Gastroesophageal sphincter (tissue), 4 donors: Measurements from ENCODE around the gene APBB1IP. TPM values are rescaled to one million over a fixed set of nuclear protein-coding genes. Genes with fewer than 3 reads are reported as not detected.
"Not testable (repeated sequence)": the region's sequence is repeated elsewhere in the genome, so short reads cannot be mapped to it uniquely, and the experiment has no call there.

Source experiments
- ATAC-seq: fragments of 150-250 bp; one replicate; pipeline ENCODE4 v1.9.1; 2016; ENCODE audit warnings: mild to moderate bottlenecking, moderate library complexity
- H3K27ac ChIP-seq, 4 donors: fragments of 200-600 bp; sonication (generic) in 3 of 4; 1 replicate in 3 of 4; 2 replicates in 1 of 4; pipeline ENCODE4 v1.5.1; 2016 to 2019
- H3K27me3 ChIP-seq: fragments of 200-600 bp; sonication (generic); one replicate; pipeline ENCODE4 v1.5.1; 2019
- H3K36me3 ChIP-seq, 2 donors: fragments of 200-600 bp; sonication (generic); one replicate each; pipeline ENCODE4 v1.5.1; 2019; ENCODE audit warnings: control low read depth in 1 of 2
- H3K4me1 ChIP-seq, 3 donors: fragments of 200-600 bp; sonication (generic); 1 replicate in 2 of 3; 2 replicates in 1 of 3; pipeline ENCODE4 v1.5.1; 2016 to 2019; ENCODE audit warnings: control low read depth in 2 of 3
- H3K4me3 ChIP-seq, 2 donors: fragments of 200-600 bp; sonication (generic); one replicate each; pipeline ENCODE4 v1.5.1; 2019; ENCODE audit warnings: mild to moderate bottlenecking in 1 of 2, moderate library complexity in 1 of 2
- H3K9me3 ChIP-seq, 3 donors: fragments of 200-600 bp; sonication (generic); one replicate each; pipeline ENCODE4 v1.5.1; 2017 to 2019; ENCODE audit warnings: control low read depth in 2 of 3
- EP300 ChIP-seq: sonication (generic); formaldehyde crosslinking; IDR thresholded peaks from one replicate; pipeline ENCODE4 v1.6.1; 2017; ENCODE audit warnings: antibody characterized with exemption, mild to moderate bottlenecking
- POLR2A ChIP-seq, 2 donors: fragments of 450-650 bp; IDR thresholded peaks; one replicate each; pipeline ENCODE4 v1.6.1; 2017; ENCODE audit warnings: antibody characterized with exemption in 2 of 2, mild to moderate bottlenecking in 2 of 2, moderate library complexity in 1 of 2
- POLR2AphosphoS5 ChIP-seq: sonication (generic); formaldehyde crosslinking; IDR thresholded peaks from one replicate; pipeline ENCODE4 v1.6.1; 2017; ENCODE audit warnings: antibody characterized with exemption
- WGBS, 2 donors: methylation state at CpG; one replicate each; pipeline ENCODE4 v1.1.5; 2018; ENCODE audit warnings: low coverage in 1 of 2; 5-methylcytosine and 5-hydroxymethylcytosine counted together
- total RNA-seq, 4 donors: library from RNA; depleted of rRNA; stranded (reverse); fragments of >200 nt; gene quantifications; one replicate each; pipeline ENCODE4 v1.1.0, GENCODE V29; 2016
- TF ChIP-seq, protein P1 (sequence below), 4 experiments: fragments of 200-600 bp in 2 of 4; fragments of 450-650 bp in 2 of 4; sonication (generic) in 1 of 4; IDR thresholded peaks; one replicate each; pipeline ENCODE4 v1.5.1; 2017 to 2019; ENCODE audit warnings: antibody characterized with exemption in 4 of 4, mild to moderate bottlenecking in 2 of 4, moderate library complexity in 2 of 4

APBB1IP gene
- total RNA-seq, 4 donors from 2014 or later, result 2.3 to 6.9 (median 4.9) TPM

DNA sequence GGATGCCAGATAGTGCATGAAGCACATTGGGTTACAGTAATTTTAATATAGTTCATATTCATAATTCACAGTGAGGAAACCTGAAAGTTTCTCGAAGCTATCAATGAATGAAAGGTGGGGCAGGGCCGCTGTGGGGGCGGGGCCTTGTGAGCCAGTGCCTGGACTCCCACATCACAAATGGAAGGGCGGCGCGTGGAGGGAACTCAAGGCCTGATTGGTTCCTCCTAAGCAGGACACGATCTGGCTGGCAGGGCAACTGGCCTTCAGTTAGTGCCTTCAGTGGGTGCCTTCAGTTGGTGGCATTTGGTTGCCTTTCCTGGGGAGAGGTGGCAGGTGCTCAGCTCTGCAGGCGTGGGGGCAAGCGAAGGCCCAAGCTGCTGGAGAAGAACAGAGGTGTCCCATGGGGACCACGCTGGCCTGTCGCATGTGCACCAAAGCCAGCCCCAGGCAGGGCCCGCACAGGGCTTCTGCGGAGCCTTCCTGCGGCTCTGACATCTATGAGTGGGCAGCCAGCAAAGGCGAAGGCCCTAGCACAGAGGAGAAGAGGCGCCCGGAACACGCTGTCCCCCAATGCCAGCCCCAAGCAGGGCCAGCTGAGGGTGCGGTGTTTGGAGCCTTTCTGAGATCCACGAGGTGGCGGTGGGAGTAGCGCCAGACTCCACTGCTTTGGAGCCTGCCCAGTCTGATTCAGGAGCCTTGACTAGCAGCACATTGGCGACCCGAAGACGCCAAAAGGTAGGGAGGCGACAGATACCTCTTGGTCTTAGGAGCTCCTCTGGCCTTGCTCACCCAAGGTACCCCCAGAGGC is 141.3 kb downstream of the APBB1IP start:
- WGBS, 2 donors, result 88 to 94% methylated on average over 11 to 17 of the region's 26 CpGs
- Histone ChIP-seq H3K9me3 (no peaks in the 10 kb centered on the region), H3K36me3 (no peaks in the 10 kb centered on the region), H3K4me3 (no peak overlapping the region), H3K27ac (no peak overlapping the region), H3K4me1 (no peaks in the 10 kb centered on the region), H3K27me3 (no peaks in the 10 kb centered on the region)
- no peak for ATAC-seq
- TF ChIP-seq POLR2A (IDR thresholded peaks at IDR 0.05), result no peak
- no peak for TF ChIP-seq EP300
- TF ChIP-seq, protein P1, sequence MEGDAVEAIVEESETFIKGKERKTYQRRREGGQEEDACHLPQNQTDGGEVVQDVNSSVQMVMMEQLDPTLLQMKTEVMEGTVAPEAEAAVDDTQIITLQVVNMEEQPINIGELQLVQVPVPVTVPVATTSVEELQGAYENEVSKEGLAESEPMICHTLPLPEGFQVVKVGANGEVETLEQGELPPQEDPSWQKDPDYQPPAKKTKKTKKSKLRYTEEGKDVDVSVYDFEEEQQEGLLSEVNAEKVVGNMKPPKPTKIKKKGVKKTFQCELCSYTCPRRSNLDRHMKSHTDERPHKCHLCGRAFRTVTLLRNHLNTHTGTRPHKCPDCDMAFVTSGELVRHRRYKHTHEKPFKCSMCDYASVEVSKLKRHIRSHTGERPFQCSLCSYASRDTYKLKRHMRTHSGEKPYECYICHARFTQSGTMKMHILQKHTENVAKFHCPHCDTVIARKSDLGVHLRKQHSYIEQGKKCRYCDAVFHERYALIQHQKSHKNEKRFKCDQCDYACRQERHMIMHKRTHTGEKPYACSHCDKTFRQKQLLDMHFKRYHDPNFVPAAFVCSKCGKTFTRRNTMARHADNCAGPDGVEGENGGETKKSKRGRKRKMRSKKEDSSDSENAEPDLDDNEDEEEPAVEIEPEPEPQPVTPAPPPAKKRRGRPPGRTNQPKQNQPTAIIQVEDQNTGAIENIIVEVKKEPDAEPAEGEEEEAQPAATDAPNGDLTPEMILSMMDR (IDR thresholded peaks at IDR 0.05), result no peak
- no peak for TF ChIP-seq POLR2AphosphoS5

DNA sequence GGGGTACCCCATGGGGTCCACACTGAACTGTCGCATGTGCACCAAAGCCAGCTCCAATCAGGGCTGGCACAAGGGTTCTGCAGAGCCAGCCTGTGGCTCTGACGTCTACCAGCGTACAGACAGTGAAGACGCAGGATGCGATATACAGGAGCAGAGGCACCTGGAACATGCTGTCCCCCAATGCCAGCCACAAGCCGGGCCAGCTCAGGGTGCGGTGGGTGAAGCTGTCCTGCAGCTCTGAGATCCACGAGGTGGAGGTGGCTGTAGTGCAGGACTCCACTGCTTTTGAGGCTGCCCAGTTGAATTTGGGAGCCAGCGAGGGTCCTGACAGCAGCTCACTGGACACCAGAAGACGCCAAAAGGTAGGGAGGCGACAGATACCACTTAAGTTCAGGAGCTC is 148.1 kb downstream of the APBB1IP start:
- WGBS, 2 donors, result 81 to 100% methylated on average over 3 to 5 of the region's 11 CpGs

DNA sequence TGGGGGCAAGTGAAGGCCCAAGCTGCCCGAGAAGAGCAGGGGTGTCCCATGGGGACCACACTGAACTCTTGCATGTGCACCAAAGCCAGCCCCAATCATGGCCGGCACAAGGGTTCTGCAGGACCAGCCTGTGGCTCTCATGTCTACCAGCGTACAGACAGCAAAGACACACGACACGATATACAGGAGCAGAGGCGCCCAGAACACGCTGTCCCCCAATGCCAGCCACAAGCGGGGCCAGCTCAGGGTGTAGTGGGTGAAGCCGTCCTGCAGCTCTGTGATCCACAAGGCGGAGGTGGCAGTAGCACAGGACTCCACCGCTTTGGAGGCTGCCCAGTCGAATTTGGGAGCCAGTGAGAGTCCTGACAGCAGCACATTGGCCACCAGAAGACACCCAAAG is 150.5 kb downstream of the APBB1IP start:
- no peak for ATAC-seq
- no peaks in the 10 kb centered on the region for H3K4me1 ChIP-seq
- peaks cover 10% of the 10 kb centered on the region for H3K27me3 ChIP-seq
- no peaks in the 10 kb centered on the region for H3K36me3 ChIP-seq
- no peak overlapping the region for H3K4me3 ChIP-seq
- TF ChIP-seq EP300 (no peak), POLR2AphosphoS5 (no peak), POLR2A (IDR thresholded peaks at IDR 0.05) (no peak)
- TF ChIP-seq, protein P1 (IDR thresholded peaks at IDR 0.05), result no peak
- H3K27ac ChIP-seq, result no peak overlapping the region
- WGBS, 2 donors, result no CpG with 5 or more reads among the region's 12 CpGs
- H3K9me3 ChIP-seq, result no peaks in the 10 kb centered on the region

More for the DNA sequence above, 148.1 kb downstream of the APBB1IP start:
- TF ChIP-seq EP300, result no peak
- TF ChIP-seq POLR2AphosphoS5, result no peak
- TF ChIP-seq POLR2A (IDR thresholded peaks at IDR 0.05), result no peak
- TF ChIP-seq, protein P1 (IDR thresholded peaks at IDR 0.05), result no peak
- no peak for ATAC-seq
- H3K27me3 ChIP-seq, result peaks cover 9% of the 10 kb centered on the region
- H3K27ac ChIP-seq, result no peak overlapping the region
- H3K4me1 ChIP-seq, result no peaks in the 10 kb centered on the region
- H3K36me3 ChIP-seq, result no peaks in the 10 kb centered on the region
- H3K9me3 ChIP-seq, result no peaks in the 10 kb centered on the region
- H3K4me3 ChIP-seq, result no peak overlapping the region

DNA sequence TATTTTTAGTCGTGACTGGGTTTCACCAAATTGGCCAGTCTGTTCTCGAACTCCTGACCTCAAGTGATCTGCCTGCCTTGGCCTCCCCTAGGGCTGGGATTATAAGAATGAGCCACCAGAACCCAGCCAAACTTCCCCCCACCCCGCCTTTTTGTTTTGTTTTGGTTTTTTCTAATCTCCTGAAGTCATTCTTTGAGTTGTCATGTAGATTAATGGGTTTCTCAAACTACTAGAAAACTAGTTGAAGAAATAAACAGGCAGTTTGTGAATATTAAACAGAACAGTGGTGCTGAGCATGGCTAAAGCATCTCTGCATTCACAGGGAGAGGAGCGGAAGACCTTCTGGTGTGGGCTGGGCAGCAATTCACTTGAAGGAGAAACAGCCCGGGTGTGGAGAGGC is 151.7 kb downstream of the APBB1IP start:
- not testable (repeated sequence) for H3K36me3 ChIP-seq, ATAC-seq, H3K27ac ChIP-seq, H3K4me3 ChIP-seq, H3K9me3 ChIP-seq, H3K4me1 ChIP-seq
- WGBS, 2 donors, result 52 to 56% methylated on average over 5 of the region's 5 CpGs
- H3K27me3 ChIP-seq, result peaks cover 15% of the 10 kb centered on the region

DNA sequence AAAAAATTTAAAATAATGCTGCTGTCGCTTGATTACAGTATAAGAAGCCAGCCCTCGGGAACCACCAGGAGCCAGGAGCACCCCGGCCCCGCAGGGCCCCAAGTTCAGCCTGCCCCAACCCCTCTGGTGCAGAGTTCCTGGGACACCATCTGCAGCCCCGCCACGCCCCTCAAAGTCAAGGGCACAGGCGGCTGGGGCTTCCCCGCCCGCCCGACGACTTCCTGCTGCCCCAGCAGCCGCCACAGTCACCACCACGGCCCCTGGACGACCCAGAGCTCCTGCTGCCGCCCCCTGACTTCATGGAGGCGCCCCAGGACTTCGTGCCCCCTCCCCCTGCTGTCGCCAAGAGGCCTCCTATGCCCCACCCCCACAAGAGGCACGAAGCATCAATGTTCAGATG is 155.8 kb downstream of the APBB1IP start:
- no peak for ATAC-seq
- 48% methylated on average over 5 of the region's 19 CpGs; no CpG with 5 or more reads in 1 of the 2 donors for WGBS, 2 donors
- TF ChIP-seq POLR2A (IDR thresholded peaks at IDR 0.05) (no peak), EP300 (no peak), POLR2AphosphoS5 (no peak)
- TF ChIP-seq, protein P1 (IDR thresholded peaks at IDR 0.05), result no peak
- H3K27me3 ChIP-seq, result peaks cover 23% of the 10 kb centered on the region
- no peaks in the 10 kb centered on the region for H3K9me3 ChIP-seq
- H3K4me3 ChIP-seq, result no peak overlapping the region
- no peak overlapping the region for H3K27ac ChIP-seq
- H3K36me3 ChIP-seq, result no peaks in the 10 kb centered on the region
- no peaks in the 10 kb centered on the region for H3K4me1 ChIP-seq

DNA sequence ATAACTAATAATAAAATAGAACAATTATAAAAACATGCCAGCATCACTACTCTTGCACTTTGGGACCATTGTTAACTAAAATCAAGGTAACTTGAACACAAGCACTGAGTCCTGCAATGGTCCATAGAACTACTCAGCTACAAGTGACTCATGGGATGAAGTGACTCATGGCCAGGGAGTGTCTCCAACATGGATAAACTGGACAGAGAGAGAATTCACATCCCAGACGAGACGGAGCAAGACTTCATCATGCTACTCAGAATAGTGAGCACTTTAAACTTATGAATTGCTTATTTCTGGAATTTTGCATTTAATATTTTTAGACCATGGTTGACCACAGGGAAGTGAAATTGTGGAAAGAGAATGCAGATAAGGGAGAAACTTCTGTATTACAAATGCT is 165.1 kb downstream of the APBB1IP start:
- not testable (repeated sequence) for H3K27ac ChIP-seq, H3K36me3 ChIP-seq, H3K4me3 ChIP-seq, H3K9me3 ChIP-seq, ATAC-seq, H3K4me1 ChIP-seq, H3K27me3 ChIP-seq
- WGBS, 2 donors, result 31 to 33% methylated on average over 2 of the region's 2 CpGs

DNA sequence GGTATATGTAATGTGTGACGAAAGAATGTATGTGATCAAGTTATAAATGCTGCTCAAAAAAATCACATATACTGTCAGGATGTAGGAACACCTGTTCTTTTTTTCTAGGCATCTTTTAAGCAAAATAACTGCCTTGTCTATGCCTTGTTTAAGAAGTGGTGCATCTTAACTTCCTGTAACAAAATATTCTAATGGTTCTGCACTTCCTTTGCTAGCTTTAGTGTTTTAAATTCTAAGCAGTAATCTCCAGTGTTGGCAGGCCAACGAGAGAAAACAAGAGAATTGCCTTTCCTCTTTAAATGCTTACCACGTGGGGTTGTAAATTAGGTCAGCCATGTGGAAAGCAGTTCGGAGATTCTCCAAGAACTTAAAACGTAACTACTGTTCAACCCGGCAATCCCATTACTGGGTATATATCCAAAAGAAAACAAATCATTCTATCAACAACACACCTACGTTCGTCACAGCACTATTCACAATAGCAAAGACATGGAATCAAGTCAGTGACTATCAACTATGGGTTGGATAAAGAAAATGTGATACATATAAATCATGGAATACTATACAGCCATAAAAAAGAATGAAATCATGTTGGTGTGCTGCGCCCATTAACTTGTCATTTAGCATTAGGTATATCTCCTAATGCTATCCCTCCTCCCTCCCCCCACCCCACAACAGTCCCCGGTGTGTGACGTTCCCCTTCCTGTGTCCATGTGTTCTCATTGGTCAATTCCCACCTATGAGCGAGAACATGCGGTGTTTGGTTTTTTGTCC is 166.4 kb downstream of the APBB1IP start:
- not testable (repeated sequence) for H3K27me3 ChIP-seq, H3K36me3 ChIP-seq, H3K4me3 ChIP-seq, H3K4me1 ChIP-seq, ATAC-seq, H3K9me3 ChIP-seq, H3K27ac ChIP-seq
- WGBS, 2 donors, result 78 to 79% methylated on average over 9 to 11 of the region's 13 CpGs
